Mesodermal cell (in vitro differentiated cells): Measurements from ENCODE around the gene NKX2-4.
"Not testable (repeated sequence)": the region's sequence is repeated elsewhere in the genome, so short reads cannot be mapped to it uniquely, and the experiment has no call there.

ENCODE experiments used
- H3K27ac ChIP-seq: 2 replicates; pipeline ENCODE4 v1.7.0; 2013; ENCODE audit warnings: mild to moderate bottlenecking, low read depth, low read length, moderate library complexity; ENCODE audit not compliant: severe bottlenecking
- H3K36me3 ChIP-seq: 2 replicates; pipeline ENCODE4 v1.7.1; 2013; ENCODE audit warnings: mild to moderate bottlenecking, low read length, moderate library complexity; ENCODE audit not compliant: control insufficient read depth, insufficient read depth
- H3K4me1 ChIP-seq: one replicate; pipeline ENCODE4 v1.7.1; 2013; ENCODE audit warnings: mild to moderate bottlenecking, low read length; ENCODE audit not compliant: insufficient read depth, control insufficient read depth, poor library complexity, severe bottlenecking
- H3K4me3 ChIP-seq: 2 replicates; pipeline ENCODE4 v1.7.0; 2013; ENCODE audit warnings: low read length, control low read depth, mild to moderate bottlenecking; ENCODE audit not compliant: insufficient read depth, poor library complexity, severe bottlenecking; ENCODE audit errors: extremely low read depth
- H3K9me3 ChIP-seq: 2 replicates; pipeline ENCODE4 v1.7.1; 2013; ENCODE audit warnings: mild to moderate bottlenecking, low read length, moderate library complexity; ENCODE audit not compliant: control insufficient read depth
- WGBS, 2 experiments: methylation state at CpG; one replicate each; pipeline ENCODE4 v1.1.5; 2013; ENCODE audit warnings: missing lambda C conversion rate in 2 of 2; ENCODE audit not compliant: insufficient coverage in 2 of 2; 5-methylcytosine and 5-hydroxymethylcytosine counted together

NKX2-4 gene

DNA sequence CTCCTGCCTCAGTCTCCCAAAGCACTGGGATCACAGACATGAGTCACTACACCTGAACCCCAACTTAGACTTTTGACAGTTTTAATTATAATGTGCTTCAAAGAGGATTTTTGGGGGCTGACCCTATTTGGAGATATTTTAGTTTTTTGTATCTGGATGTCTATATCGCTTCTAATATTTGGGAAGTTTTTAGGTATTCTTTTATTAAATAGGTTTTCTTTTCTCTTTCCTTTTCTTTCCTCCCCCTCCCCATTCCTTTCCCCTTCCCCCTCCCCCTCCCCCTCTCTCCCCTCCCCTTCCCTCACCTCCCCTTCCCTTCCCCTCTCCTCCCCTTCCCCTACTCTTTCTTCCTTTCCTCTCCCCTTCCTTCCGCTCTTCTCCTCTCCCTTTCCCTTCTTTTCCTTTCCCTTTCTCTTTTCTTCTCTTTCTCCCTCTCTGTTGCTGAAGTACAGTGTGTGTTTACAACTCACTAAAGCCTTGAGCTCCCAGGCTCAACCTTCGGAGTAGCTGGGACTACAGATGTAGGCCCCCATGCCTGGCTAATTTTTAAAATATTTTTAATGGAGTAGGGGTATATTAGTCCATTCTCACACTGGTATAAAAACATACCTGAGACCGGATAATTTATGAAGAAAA is 24.4 kb upstream of the NKX2-4 start:
- Histone ChIP-seq H3K36me3 (no peaks in the 10 kb centered on the region), H3K4me3 (no peak overlapping the region), H3K9me3 (no peaks in the 10 kb centered on the region), H3K4me1 (no peaks in the 10 kb centered on the region), H3K27ac (no peak overlapping the region)
- WGBS, 2 experiments: 100% methylated on average over 1 of the region's 4 CpGs; no CpG with 5 or more reads in 1 of the 2 experiments

GRCh38 chr20:21419147-21419546 is 21.8 kb upstream of the NKX2-4 start:
- no CpG with 5 or more reads among the region's 2 CpGs for WGBS, 2 experiments
- H3K36me3 ChIP-seq, H3K4me1 ChIP-seq, H3K9me3 ChIP-seq, H3K27ac ChIP-seq, H3K4me3 ChIP-seq: not testable (repeated sequence)

DNA sequence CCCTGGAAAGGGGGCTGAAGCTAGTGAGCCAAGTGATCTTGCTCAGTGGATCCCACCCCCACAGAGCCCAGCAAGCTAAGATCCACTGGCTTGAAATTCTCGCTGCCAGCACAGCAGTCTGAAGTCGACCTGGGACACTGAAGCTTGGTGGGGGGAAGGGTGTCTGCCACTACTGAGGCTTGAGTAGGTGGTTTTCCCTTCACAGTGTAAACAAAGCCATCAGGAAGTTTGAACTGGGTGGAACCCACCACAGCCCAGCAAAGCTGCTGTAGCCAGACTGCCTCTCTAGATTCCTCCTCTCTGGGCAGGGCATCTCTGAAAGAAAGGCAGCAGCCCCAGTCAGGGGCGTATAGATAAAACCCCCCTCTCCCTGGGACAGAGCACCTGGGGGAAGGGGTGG is 16.7 kb upstream of the NKX2-4 start:
- H3K4me1 ChIP-seq, H3K4me3 ChIP-seq, H3K27ac ChIP-seq, H3K36me3 ChIP-seq, H3K9me3 ChIP-seq: not testable (repeated sequence)
- WGBS, 2 experiments: no CpG with 5 or more reads among the region's 3 CpGs

GRCh38 chr20:21411725-21412124 is 14.4 kb upstream of the NKX2-4 start:
- H3K27ac ChIP-seq: no peak overlapping the region
- no peaks in the 10 kb centered on the region for H3K4me1 ChIP-seq

DNA sequence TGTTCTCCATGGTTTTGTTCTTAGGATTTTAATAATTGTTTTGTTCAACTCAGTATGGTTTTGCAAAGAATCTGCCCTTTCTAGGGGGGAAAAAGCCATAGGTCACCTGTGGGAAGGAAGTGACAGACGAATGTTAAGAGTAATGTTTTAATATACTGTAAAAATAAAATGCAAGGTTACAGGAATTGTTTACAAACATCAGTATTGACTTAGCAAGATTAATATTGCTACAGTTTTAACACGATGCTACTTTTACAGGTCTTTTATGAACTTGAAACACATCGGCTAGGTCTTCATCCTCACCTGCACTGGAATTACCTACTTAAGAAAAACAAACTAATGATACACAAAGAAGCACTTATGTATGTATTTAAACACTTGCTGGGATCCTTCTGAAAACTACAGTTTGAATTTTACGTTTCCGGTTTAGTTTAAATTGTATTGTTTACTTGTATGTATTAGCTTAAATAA is 1.7 kb upstream of the NKX2-4 start:
- no peak overlapping the region for H3K27ac ChIP-seq
- WGBS, 2 experiments: 25% methylated on average over 2 of the region's 5 CpGs; no CpG with 5 or more reads in 1 of the 2 experiments
- H3K4me3 ChIP-seq: no peak overlapping the region
- H3K9me3 ChIP-seq: no peaks in the 10 kb centered on the region
- no peaks in the 10 kb centered on the region for H3K36me3 ChIP-seq
- H3K4me1 ChIP-seq: no peaks in the 10 kb centered on the region

More at GRCh38 chr20:21411725-21412124, 14.4 kb upstream of the NKX2-4 start:
- Histone ChIP-seq H3K9me3 (peaks cover 7% of the 10 kb centered on the region), H3K36me3 (no peaks in the 10 kb centered on the region), H3K4me3 (no peak overlapping the region)

- Histone ChIP-seq H3K27ac (no peak overlapping the region), H3K9me3 (no peaks in the 10 kb centered on the region), H3K4me1 (no peaks in the 10 kb centered on the region), H3K4me3 (no peak overlapping the region), H3K36me3 (no peaks in the 10 kb centered on the region)
- 36 to 60% methylated on average over 1 to 5 of the region's 10 CpGs for WGBS, 2 experiments
Measured at GRCh38 chr20:21398109-21399004, 1.0 kb upstream of the NKX2-4 start.

- H3K4me3 ChIP-seq: no peak overlapping the region
- WGBS, 2 experiments: 1% methylated on average over 82 to 92 of the region's 116 CpGs
Measured at GRCh38 chr20:21396599-21397340, 556 bp downstream of the NKX2-4 start.

DNA sequence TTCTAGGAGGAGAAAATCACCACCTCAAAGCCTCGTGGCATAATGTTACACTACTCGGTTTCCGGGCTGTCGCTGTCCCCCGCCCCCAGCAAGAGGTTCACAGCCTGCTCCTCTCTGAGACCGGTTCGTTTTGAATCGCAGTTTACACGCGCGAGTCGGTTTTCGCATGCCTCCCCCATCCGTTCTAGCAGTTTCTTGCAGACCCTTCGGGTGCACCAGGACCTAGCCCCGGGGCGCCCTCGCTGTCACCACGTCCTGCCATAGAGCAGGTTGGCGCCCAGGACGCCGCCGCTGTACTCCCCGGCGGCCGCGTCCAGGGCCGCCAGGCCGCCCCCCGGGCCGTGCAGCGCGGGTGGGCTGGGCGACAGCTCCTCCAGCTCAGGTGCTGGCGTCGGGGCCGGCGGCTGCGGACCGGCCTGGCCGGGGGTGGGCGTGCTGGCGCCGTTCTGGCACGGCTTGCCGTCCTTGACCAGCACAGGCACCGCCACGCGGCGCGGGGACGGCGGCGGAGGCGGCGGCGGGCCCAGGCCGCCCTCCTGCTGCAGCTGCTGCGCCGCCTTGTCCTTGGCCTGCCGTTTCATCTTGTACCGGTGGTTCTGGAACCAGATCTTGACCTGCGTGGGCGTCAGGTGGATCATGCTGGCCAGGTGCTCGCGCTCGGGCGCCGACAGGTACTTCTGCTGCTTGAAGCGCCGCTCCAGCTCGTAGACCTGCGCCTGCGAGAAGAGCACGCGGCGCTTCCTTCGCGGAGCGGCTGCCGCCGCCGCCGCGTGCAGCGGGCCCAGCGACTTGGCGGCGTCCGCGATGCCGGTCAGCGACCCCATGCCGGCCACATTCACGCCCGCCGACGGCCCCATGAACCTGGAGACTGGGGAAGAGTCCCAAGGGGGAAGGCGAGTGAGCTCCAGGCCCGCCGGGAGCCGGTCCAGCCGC is 1.4 kb downstream of the NKX2-4 start:
- WGBS, 2 experiments: 1% methylated on average over 86 to 89 of the region's 103 CpGs
- H3K9me3 ChIP-seq: no peaks in the 10 kb centered on the region
- no peaks in the 10 kb centered on the region for H3K4me1 ChIP-seq
- H3K27ac ChIP-seq: no peak overlapping the region
- no peaks in the 10 kb centered on the region for H3K36me3 ChIP-seq
- H3K4me3 ChIP-seq: no peak overlapping the region

More at GRCh38 chr20:21396599-21397340, 556 bp downstream of the NKX2-4 start:
- H3K36me3 ChIP-seq: no peaks in the 10 kb centered on the region
- no peaks in the 10 kb centered on the region for H3K9me3 ChIP-seq
- no peaks in the 10 kb centered on the region for H3K4me1 ChIP-seq
- H3K27ac ChIP-seq: no peak overlapping the region

DNA sequence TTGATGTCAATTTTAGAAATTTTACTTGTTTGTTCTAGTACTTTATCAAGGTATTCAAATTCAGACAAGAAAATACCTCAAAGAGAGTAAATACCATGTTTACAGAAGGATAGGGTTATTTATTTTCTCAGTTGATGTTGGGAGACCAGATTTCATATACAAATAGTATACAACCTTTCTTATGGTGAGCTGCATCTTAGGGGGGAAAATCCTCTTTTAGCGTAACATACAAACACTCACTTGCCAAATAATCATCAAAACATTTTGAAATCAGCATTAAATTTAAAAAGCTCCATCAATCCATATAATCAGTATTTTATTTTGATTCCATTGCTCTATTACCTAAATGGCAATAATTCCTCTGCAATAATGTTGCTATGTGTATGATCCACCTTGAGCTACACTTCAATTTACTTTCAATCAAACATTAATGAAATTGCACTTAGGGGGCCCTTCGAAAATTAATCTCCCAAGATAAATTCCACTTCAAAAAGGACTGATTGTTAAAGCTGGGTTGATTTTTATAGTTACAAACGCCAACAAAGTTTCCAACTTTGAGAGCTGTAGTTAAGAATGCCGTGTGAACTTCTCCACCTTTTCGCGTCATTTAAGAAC is 2.2 kb downstream of the NKX2-4 start:
- Histone ChIP-seq H3K27ac (no peak overlapping the region), H3K4me1 (no peaks in the 10 kb centered on the region), H3K36me3 (peaks cover 3% of the 10 kb centered on the region), H3K4me3 (no peak overlapping the region), H3K9me3 (no peaks in the 10 kb centered on the region)
- 0% methylated on average over 2 to 5 of the region's 6 CpGs for WGBS, 2 experiments
